Prostate gland (tissue), 2 donors: ENCODE results near the gene FOXF1.

ENCODE experiments used
- CTCF ChIP-seq, 4 experiments: fragments of 200-600 bp in 2 of 4; fragments of 450-650 bp in 2 of 4; sonication (generic) in 2 of 4; IDR thresholded peaks; 1 replicate in 3 of 4; 2 replicates in 1 of 4; pipeline ENCODE4 v1.5.1; 2016 to 2019; ENCODE audit warnings: antibody characterized with exemption in 4 of 4, mild to moderate bottlenecking in 2 of 4, moderate library complexity in 2 of 4
- POLR2A ChIP-seq: fragments of 450-650 bp; IDR thresholded peaks from one replicate; pipeline ENCODE4 v1.6.1; 2016; ENCODE audit warnings: antibody characterized with exemption, mild to moderate bottlenecking

GRCh38 chr16:86525696-86526095 lies 15.4 kb downstream of the FOXF1 start:
- TF ChIP-seq CTCF (IDR thresholded peaks at IDR 0.05) (no peak), POLR2A (no peak)
